WTC11 (cell line): ENCODE results near the gene DNAJB8. TPM values are rescaled to one million over a fixed set of nuclear protein-coding genes. Genes with fewer than 3 reads are reported as not detected.
A peak's percentile ranks its signal among the peaks of the same experiment; 100 is the strongest.

Source experiments
- ATAC-seq: fragments of 200-7000 bp; cut with Tn5 transposase; 2 replicates; pipeline ENCODE4 v1.10.0; 2021; ENCODE audit warnings: mild to moderate bottlenecking, moderate library complexity
- CTCF ChIA-PET: fragments of 300-600 bp; sonication (Branson Sonifier 250); formaldehyde crosslinking; loops from one replicate; lab custom pipeline; 2021; ENCODE audit warnings: antibody characterized with exemption; lab: Charles Lee
- POLR2A ChIA-PET: fragments of 350-600 bp; sonication (Branson Sonifier 250); formaldehyde crosslinking; loops from one replicate; lab custom pipeline; 2021; ENCODE audit warnings: antibody characterized with exemption; lab: Charles Lee
- DNase-seq: peaks from one replicate; pipeline ENCODE4 v3.0.0; 2021; ENCODE audit warnings: low spot score
- H3K27ac Mint-ChIP-seq: 2 replicates; pipeline ENCODE4 v1.8.0; 2021; ENCODE audit warnings: mixed read lengths
- H3K27me3 Mint-ChIP-seq: 2 replicates; pipeline ENCODE4 v1.8.0; 2021; ENCODE audit warnings: low read depth, mild to moderate bottlenecking, moderate library complexity, mixed read lengths
- H3K36me3 Mint-ChIP-seq: 2 replicates; pipeline ENCODE4 v1.8.0; 2021; ENCODE audit warnings: mixed read lengths
- H3K4me1 Mint-ChIP-seq: 2 replicates; pipeline ENCODE4 v1.8.0; 2022; ENCODE audit warnings: mixed read lengths
- H3K4me3 Mint-ChIP-seq: 2 replicates; pipeline ENCODE4 v1.8.0; 2021; ENCODE audit warnings: mild to moderate bottlenecking, moderate library complexity, mixed read lengths
- H3K9me3 Mint-ChIP-seq: 2 replicates; pipeline ENCODE4 v1.8.0; 2021; ENCODE audit warnings: mixed read lengths
- AFF4 ChIP-seq: sonication (generic); formaldehyde crosslinking; IDR thresholded peaks from 2 replicates; pipeline ENCODE4 v1.8.1; 2023; ENCODE audit warnings: mild to moderate bottlenecking, missing genetic modification reagents, borderline replicate concordance
- ARID4B ChIP-seq: sonication (generic); formaldehyde crosslinking; IDR thresholded peaks from 2 replicates; pipeline ENCODE4 v1.8.0; 2023; ENCODE audit warnings: missing genetic modification reagents, mild to moderate bottlenecking, borderline replicate concordance
- ATF2 ChIP-seq: sonication (generic); formaldehyde crosslinking; IDR thresholded peaks from 2 replicates; pipeline ENCODE4 v1.8.1; 2022; ENCODE audit warnings: low read depth, missing genetic modification reagents, borderline replicate concordance
- CTCF ChIP-seq: fragments of 200-600 bp; IDR thresholded peaks from 2 replicates; pipeline ENCODE4 v1.8.0; 2022; ENCODE audit warnings: antibody characterized with exemption
- GABPB1 ChIP-seq: sonication (generic); formaldehyde crosslinking; IDR thresholded peaks from 2 replicates; pipeline ENCODE4 v1.8.1; 2023; ENCODE audit warnings: mild to moderate bottlenecking, missing genetic modification reagents
- KAT7 ChIP-seq: sonication (generic); formaldehyde crosslinking; IDR thresholded peaks from 2 replicates; pipeline ENCODE4 v1.8.1; 2023; ENCODE audit warnings: missing genetic modification reagents, mild to moderate bottlenecking, borderline replicate concordance
- NFE2L1 ChIP-seq: sonication (generic); formaldehyde crosslinking; IDR thresholded peaks from 2 replicates; pipeline ENCODE4 v1.8.1; 2023; ENCODE audit warnings: missing genetic modification reagents
- PRRX2 ChIP-seq: fragments of 250-450 bp; sonication (Bioruptor Pico); IDR thresholded peaks from 2 replicates; pipeline ENCODE4 v1.8.0; 2021; ENCODE audit warnings: mild to moderate bottlenecking
- RORB ChIP-seq: fragments of 250-450 bp; sonication (Bioruptor Pico); IDR thresholded peaks from 2 replicates; pipeline ENCODE4 v1.9.0; 2021; ENCODE audit warnings: mild to moderate bottlenecking
- STAT6 ChIP-seq: sonication (generic); formaldehyde crosslinking; conservative IDR thresholded peaks from 2 replicates; pipeline ENCODE4 v1.8.1; 2023; ENCODE audit warnings: mild to moderate bottlenecking, low read depth, missing genetic modification reagents, moderate library complexity
- USF2 ChIP-seq: sonication (generic); formaldehyde crosslinking; IDR thresholded peaks from 2 replicates; pipeline ENCODE4 v1.8.1; 2023; ENCODE audit warnings: mild to moderate bottlenecking, missing genetic modification reagents, moderate library complexity
- ZMAT4 ChIP-seq: fragments of 250-450 bp; sonication (Bioruptor Pico); IDR thresholded peaks from 2 replicates; pipeline ENCODE4 v1.9.0; 2021; ENCODE audit warnings: mild to moderate bottlenecking
- ZNF317 ChIP-seq: sonication (generic); formaldehyde crosslinking; IDR thresholded peaks from 2 replicates; pipeline ENCODE4 v1.8.1; 2023; ENCODE audit warnings: low read depth, mild to moderate bottlenecking, moderate library complexity, missing genetic modification reagents, borderline replicate concordance
- ZNF671 ChIP-seq: fragments of 250-450 bp; sonication (Bioruptor Pico); IDR thresholded peaks from 2 replicates; pipeline ENCODE4 v1.8.0; 2021; ENCODE audit warnings: mild to moderate bottlenecking
- ZSCAN18 ChIP-seq: fragments of 250-450 bp; sonication (Bioruptor Pico); IDR thresholded peaks from 2 replicates; pipeline ENCODE4 v2.1.2; 2022; ENCODE audit warnings: mild to moderate bottlenecking, moderate library complexity
- total RNA-seq: library from RNA; stranded (reverse); gene quantifications from 3 replicates; pipeline ENCODE4 v1.2.3, GENCODE V29; 2021

Gene DNAJB8
- total RNA-seq, 1 experiment from 2014 or later: not detected

GRCh38 chr3:128490915-128491690, 24.4 kb upstream of the DNAJB8 start:
- DNase-seq: peak; percentile 28
- ATAC-seq: no peak
- ChIA-PET CTCF (interaction anchor here (1.4 to 3.6 kb wide), 2 partner anchors 81 to 118 kb away, joined by 3 to 14 read pairs; no protein-coding TSS in a partner anchor), POLR2A (no interaction called here)
- Mint-ChIP-seq H3K4me1 (peaks cover 40% of the 10 kb centered on the region), H3K27ac (no peak overlapping the region), H3K4me3 (peak overlapping the region; percentile 72), H3K27me3 (peaks cover 100% of the 10 kb centered on the region), H3K36me3 (no peaks in the 10 kb centered on the region), H3K9me3 (no peaks in the 10 kb centered on the region)
- TF ChIP-seq ZNF317 (CRISPR knock-in tag) (no peak), PRRX2 (no peak), STAT6 (no peak), USF2 (no peak), ZNF671 (no peak), AFF4 (no peak)

- H3K4me1 Mint-ChIP-seq: peaks cover 40% of the 10 kb centered on the region
- peaks cover 100% of the 10 kb centered on the region for H3K27me3 Mint-ChIP-seq
- DNase-seq (no peak), ATAC-seq (no peak)
- no peaks in the 10 kb centered on the region for H3K36me3 Mint-ChIP-seq
- ChIA-PET CTCF (interaction anchor here (1.2 to 3.6 kb wide), 7 partner anchors 9 to 118 kb away, joined by 3 to 14 read pairs (median 6); no protein-coding TSS in a partner anchor), POLR2A (no interaction called here)
- H3K9me3 Mint-ChIP-seq: no peaks in the 10 kb centered on the region
- H3K4me3 Mint-ChIP-seq: peak overlapping the region; percentile 72
- H3K27ac Mint-ChIP-seq: no peak overlapping the region
- TF ChIP-seq USF2 (no peak), ARID4B (CRISPR knock-in tag) (no peak), ATF2 (CRISPR knock-in tag) (no peak), GABPB1 (CRISPR knock-in tag) (no peak), KAT7 (CRISPR knock-in tag) (no peak), RORB (no peak), ZSCAN18 (no peak), ZMAT4 (no peak), ZNF317 (CRISPR knock-in tag) (no peak), CTCF (no peak), NFE2L1 (CRISPR knock-in tag) (no peak)
Measured at GRCh38 chr3:128490650-128490914, 23.9 kb upstream of the DNAJB8 start.
